Fibroblast of the aortic adventitia (primary cell): ENCODE data around the gene GSTO1. TPM values are rescaled to one million over a fixed set of nuclear protein-coding genes. Genes with fewer than 3 reads are reported as not detected.

Source experiments
- DNase-seq: peaks from one replicate; pipeline ENCODE4 v3.0.0-alpha.2; 2010; ENCODE audit warnings: low read depth
- H3K4me3 ChIP-seq: 2 replicates; pipeline ENCODE4 v1.5.1; 2011; ENCODE audit warnings: low read depth, mild to moderate bottlenecking, control low read depth, low read length, moderate library complexity
- total RNA-seq: library from RNA; depleted of rRNA; stranded (reverse); fragments of >200 nt; gene quantifications from 2 replicates; pipeline ENCODE4 v1.2.3, GENCODE V29; 2012; ENCODE audit warnings: low replicate concordance
- TF ChIP-seq, protein P1 (sequence below): IDR thresholded peaks from 2 replicates; pipeline ENCODE4 v1.5.1; 2011; ENCODE audit warnings: mild to moderate bottlenecking, low read length, control low read depth, inconsistent platforms; ENCODE audit not compliant: insufficient read depth

Gene GSTO1
- total RNA-seq, 1 donor, result 260 TPM

- no peak for DNase-seq
- TF ChIP-seq, protein P1, sequence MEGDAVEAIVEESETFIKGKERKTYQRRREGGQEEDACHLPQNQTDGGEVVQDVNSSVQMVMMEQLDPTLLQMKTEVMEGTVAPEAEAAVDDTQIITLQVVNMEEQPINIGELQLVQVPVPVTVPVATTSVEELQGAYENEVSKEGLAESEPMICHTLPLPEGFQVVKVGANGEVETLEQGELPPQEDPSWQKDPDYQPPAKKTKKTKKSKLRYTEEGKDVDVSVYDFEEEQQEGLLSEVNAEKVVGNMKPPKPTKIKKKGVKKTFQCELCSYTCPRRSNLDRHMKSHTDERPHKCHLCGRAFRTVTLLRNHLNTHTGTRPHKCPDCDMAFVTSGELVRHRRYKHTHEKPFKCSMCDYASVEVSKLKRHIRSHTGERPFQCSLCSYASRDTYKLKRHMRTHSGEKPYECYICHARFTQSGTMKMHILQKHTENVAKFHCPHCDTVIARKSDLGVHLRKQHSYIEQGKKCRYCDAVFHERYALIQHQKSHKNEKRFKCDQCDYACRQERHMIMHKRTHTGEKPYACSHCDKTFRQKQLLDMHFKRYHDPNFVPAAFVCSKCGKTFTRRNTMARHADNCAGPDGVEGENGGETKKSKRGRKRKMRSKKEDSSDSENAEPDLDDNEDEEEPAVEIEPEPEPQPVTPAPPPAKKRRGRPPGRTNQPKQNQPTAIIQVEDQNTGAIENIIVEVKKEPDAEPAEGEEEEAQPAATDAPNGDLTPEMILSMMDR, result no peak
- no peak overlapping the region for H3K4me3 ChIP-seq
Measured at GRCh38 chr10:104250371-104250770, 4.3 kb upstream of the GSTO1 start.

GRCh38 chr10:104251443-104251842 is 3.2 kb upstream of the GSTO1 start:
- no peak overlapping the region for H3K4me3 ChIP-seq
- TF ChIP-seq, protein P1, result no peak
- no peak for DNase-seq

GRCh38 chr10:104252368-104252767 is 2.3 kb upstream of the GSTO1 start:
- DNase-seq, result no peak
- TF ChIP-seq, protein P1, result no peak
- H3K4me3 ChIP-seq, result no peak overlapping the region

DNA sequence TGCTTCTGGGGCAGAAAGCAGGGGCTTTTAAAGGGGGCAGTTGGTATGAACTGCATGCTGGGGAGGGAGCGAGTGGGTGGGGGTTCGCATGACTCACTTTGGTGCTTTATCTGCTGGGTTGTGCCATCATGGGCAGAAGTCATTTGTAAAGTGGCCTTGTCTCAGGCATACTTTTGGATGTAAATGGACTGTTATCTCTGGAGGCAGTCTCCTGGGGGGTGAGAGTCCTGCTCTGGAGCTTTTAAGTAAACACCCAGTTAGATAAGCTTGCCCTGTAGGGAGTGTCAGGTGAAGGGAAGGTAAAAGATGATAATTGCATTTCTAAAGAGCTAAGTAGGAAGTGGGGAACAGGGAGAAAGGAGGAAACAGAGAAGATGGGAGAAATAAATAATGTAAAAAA is 1.6 kb upstream of the GSTO1 start:
- no peak for DNase-seq
- no peak overlapping the region for H3K4me3 ChIP-seq
- TF ChIP-seq, protein P1, result no peak

- TF ChIP-seq, protein P1, result no peak
- peak overlapping the region; percentile 84 for H3K4me3 ChIP-seq
- DNase-seq, result no peak
Measured at GRCh38 chr10:104253606-104254410, 884 bp upstream of the GSTO1 start.

- DNase-seq, result peak; percentile 62
- TF ChIP-seq, protein P1, result no peak
- peak overlapping the region; percentile 84 for H3K4me3 ChIP-seq
Measured at GRCh38 chr10:104255311-104255981, 754 bp downstream of the GSTO1 start.
